Effector CD8-positive, alpha-beta T cell (primary cell): ENCODE results near the gene CHST11.

Experiments used
- DNase-seq: peaks from one replicate; lab custom pipeline; 2025; lab: John Stamatoyannopoulos, UW

CHST11 gene

DNA sequence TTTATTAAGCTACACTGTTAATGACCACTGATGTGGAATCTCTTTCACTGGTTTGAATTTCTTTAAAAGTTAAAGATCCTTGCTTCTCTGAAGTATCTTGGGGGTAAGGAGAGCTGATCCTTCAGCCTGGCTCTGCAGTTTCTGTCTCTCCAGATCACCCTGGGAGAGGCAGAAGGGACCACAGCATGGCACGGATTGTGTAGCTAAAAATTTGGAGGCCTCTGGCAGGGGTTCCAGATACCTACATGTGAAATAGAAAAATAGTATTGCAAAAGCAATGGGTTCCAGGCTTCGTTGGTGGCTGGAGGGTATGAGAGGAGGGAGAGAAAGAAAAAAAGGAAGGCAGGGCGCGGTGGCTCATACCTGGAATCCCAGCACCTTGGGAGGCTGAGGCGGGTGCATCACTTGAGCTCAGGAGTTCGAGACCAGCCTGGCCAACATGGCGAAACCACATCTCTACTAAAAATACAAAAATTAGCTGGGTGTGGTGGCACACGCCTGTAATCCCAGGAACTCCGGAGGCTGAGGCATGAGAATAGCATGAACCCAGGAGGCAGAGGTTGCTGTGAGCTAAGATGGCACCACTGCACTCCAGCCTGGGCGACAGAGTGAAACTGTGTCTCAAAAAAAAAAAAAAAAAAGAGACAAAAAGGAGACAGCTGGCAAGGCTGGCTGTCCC lies 3.4 kb downstream of the CHST11 start:
- no peak for DNase-seq

DNA sequence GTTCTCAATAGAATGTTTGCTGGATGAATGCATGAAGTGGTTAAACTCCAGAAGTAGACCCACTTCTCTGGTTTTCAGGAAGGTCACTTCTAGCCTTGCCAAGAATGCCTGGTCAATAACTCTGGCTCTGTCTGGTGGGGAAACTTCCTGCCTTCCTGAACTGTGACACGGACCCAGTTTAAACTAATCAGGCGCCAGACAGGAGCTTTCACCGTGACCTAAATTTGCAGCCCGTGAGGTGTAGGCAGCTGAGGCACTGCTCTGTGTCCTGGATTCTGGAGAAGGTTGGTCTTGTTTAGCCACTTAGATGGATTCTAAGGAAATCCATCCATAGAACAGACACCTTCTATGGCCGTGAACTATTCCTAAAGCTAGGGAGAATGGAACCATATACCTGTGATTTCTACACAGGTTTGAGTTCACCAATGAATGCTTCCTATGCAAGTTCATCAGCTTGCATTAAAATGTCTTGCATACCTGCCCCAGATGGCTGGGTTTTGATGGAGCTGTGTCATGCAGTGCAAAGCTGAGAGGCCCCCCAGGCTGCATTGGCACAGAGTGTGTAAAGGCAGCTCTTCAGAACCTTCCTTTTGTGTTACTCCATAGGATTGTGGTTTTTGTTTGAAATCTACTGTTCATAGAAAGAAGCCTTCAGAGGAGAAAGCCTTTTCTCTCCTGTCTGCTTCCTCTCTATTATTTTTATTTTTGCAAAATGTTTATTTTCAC lies 4.4 kb downstream of the CHST11 start:
- no peak for DNase-seq

DNA sequence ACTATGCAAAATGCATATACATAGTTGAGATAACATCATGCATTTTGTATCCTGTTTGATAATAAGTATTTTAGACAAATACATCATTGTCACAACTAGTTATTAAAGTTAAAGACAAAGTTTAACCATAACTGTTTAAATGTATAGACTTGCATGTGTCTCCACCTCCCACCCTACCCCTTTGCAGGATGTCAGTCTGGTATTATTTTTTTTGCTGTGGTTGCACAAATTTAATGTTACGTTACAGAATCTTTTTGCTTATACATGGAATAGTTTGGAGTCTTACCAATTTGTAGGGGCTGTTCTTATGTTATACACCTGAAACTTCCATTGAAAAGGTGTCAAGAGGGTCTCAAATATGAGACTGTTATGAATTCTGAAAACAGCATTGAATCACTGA lies 5.6 kb downstream of the CHST11 start:
- DNase-seq, result no peak

DNA sequence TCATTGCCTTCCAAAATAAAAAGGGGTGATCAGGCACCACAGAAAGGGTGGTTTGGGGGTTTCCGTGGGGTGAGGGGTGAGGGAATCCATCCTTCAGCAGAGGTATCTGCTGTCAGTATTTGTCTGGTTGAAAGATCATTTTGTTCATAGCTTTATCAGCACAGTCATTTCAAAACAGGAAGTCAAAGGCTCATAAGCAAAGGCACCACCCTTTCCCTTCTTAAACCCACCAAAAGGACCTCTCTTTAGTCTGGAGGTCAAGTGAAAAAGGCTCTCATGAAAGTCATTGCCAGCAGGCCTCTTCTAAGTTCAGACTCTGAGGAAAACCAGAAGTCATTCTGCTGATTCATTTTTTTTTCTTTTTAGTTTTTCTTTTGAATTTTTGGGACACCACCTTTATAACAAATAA lies 6.2 kb downstream of the CHST11 start:
- no peak for DNase-seq

DNA sequence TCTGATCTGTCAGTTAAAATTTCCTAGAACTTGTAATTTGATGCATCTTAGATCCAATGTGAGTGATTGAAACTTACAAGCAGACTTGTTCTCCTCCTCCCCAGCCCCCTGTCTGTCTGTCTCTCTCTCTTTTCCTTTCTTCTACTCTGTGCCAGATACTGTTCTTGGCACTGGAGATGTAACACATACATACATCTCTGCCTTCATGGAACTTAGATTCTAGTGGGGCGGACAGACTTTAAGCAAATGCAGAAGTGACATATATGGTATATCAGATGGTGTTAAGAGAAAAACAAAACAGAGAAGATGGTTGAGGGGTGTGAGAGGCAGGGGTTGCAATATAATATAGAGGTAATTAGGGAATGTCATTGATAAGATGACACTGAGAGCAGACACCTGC lies 6.6 kb downstream of the CHST11 start:
- no peak for DNase-seq

DNA sequence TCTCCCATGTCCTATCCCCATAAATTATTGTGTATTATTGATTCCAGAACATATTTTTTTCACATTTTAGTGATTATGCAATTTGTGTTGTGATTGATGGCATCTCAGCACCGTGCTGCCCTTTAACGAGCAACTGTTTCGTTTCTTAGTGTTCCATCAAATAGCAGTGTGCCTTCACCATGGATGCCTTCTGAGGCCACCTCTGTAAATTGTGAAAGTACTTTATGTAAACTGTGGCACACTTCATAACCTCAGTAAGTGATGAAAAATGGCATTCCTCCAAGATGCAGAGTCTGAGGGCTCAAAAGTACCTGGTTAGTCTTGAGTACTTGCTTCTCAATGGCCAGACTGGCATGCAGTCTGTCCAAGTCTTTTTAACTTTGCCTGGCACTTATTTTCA lies 8.2 kb downstream of the CHST11 start:
- DNase-seq, result no peak

DNA sequence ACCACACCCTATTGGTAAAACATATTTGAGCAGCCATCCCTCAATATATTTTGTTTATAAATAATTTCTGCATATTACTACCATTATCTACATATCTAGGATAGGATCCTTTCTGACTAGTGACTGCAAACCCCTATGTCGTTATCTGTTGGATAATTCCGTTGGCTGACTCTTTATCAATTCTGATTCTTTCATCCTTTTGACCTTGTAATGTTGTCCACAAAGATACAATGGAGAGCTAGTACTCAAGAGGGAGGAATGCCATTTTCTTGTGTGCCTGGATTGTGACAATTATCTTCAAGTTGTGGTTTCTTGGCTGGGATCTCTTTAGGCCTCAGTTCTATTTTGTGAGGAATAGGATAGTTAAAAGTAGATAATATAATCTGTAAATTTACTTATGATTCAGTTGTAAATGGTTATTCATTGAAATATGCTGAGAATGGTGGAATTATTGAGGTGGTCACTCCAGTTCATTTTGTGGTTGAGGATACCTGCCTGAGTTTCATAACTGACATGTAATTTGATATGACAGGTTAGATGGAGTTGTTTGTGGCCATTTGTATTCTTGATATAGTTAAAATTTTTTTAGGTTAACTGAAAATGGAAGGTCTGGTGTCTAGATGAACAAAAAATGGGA lies 10.1 kb downstream of the CHST11 start:
- DNase-seq, result no peak

DNA sequence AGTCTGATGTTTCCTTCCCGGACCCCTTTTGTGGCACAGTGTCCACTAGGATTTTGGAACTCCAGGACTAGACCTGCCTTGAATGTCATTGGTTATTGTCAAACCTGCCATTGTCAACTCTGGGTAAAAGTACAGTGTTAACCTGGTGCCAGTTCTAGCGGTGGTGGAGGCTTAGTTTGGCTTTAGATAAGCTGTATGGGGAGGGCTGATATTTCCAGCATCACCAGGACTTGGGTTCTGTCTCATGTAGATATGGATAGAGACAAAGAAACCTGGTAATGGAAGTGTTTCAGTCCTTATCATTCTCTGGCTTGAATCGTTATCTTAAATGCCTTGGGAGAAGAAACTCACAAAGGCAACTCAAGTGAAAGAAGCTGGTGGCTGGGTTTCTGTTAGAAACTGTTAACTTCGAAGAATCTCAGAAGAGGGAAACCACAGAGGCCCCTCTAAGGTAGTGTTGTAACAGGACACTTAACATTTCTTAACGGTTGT lies 10.6 kb downstream of the CHST11 start:
- no peak for DNase-seq

DNA sequence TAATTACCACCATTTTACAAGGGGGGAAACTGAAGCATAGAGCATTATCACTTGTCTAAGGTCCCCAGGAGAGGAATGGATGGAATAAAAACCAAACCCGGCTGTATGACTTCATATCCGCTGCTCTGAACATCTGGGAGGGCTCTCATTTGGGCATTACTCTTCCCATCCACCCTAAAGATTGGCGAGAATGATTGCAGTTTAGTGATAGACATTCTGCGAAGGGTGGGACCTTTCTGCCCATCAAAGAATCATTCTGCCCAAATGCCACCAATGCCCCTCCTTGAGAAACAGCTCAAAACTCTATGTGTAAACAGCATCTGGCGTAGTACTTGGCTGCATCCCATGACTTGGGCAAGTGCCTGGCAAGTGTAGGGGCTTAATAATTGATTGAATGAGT lies 11.6 kb downstream of the CHST11 start:
- DNase-seq, result no peak

DNA sequence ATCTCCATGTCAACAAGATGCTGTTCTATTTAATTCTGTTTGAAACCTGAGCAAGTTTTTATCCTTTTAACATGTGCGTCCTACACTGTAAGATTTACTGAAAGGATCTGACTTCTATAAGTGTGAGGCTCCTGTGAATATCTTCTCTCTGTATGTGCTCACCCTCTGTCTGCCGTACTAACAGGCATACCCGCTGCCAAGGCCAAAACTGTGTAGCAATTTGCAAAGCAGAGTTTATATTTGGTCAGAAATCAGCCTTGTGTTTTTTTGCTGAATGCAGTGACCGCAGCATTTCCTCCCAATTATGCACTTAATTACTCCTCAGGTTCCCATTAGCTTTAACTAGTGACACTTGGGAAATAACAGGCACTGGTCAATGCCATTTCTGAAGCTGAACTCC lies 12.3 kb downstream of the CHST11 start:
- no peak for DNase-seq

DNA sequence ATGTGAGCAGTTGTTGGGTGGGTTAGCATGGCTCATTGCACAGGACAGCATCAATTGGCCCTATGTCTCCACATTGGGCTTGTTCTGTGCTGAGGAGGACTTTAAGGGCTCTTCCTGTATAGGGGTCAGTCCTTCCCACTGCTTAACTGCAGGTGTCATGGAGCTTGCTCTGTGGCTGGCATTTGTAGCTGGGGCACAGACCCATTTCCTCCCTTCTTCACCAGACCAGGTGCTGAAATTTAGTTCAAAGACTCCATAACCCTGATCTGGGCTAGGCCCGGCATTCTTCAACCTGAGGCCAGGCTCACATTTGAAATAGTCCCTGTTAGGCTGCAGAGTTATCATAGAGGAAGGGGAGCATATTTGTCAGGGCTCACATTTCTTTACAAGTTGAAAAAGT lies 12.8 kb downstream of the CHST11 start:
- DNase-seq, result no peak

DNA sequence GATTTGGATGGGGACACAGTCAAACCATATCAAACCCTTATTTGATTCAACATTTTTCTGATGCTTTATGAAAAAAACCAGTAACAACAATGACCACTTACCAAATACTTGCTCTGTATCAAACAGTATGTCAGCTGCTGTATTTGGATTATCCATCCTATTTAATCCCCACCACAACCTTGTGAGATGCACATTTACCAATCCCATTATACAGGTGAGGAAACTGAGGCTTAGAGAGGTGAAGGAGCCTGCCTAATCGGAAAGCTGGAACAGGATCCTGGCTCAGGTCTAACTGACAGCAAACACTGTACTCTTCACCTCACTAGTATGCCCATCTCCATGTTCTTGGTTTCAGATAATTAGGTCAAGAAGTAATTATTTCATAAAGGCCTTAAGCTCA lies 13.8 kb downstream of the CHST11 start:
- no peak for DNase-seq

DNA sequence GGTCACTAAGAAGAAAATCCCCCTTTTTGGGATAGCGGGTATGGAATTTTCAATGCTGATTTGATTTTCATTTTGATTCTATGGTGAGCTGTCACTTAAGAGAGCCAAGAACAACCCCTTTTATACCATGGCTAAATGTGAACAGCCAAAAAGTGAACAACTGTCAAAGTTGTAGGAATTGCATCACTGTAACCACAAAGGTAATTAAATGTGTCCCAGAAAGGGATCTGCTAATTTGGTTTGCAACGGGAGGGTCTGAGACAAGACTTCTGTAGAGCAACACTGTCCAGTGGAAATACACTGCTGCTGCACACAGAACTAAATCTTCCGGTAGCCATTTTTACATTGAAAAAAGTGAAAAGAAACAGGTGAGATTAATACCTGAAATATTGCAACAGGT lies 14.6 kb downstream of the CHST11 start:
- no peak for DNase-seq

DNA sequence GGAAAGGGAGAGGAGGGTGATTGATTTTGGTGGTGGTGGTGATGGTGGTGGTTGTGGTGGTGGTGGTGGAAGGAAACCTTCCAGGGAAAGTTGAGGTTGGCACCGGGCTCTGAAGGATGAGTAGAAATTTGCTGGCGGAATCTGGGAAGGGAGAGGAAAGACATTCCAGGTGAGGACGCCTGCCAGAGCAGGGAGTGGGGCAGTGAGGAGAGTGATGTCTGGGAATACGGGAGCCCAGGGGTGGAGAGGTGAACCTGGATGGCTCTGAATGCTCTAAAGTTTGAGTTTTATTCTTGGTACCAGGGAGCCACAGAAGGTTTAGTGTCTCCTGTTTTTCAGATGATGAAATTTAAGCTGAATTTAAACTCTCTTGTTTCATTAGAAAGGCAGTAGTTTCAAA lies 16.0 kb downstream of the CHST11 start:
- DNase-seq, result no peak

DNA sequence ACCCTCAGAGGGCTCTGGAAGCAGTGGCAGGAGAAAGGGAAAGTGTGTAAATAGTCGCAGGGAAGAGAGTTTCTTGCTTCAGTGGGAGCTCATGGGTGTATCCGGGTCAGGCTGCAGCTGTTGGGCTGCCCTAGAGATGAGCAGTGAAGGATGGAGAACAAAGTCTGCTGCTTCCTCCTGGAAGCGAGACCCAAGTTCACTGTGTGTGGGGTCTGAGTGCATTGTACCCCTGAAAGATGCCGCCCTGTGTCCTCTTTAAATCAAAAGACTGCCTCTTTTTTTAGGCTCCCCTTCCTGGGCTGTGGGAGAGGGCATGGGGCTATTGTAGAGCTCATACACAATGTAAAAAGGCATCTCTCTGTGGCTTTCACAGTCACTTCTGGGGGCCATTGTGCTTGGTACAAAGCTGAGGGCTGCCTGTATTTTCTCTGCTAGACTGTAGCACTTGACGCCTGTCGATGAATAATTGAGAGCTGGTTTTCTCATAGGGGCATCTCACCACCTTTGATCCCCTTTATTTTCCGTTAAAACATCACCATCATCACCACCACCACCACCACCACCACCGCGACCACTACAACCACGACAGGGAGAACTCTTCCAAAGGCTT lies 16.7 kb downstream of the CHST11 start:
- no peak for DNase-seq

DNA sequence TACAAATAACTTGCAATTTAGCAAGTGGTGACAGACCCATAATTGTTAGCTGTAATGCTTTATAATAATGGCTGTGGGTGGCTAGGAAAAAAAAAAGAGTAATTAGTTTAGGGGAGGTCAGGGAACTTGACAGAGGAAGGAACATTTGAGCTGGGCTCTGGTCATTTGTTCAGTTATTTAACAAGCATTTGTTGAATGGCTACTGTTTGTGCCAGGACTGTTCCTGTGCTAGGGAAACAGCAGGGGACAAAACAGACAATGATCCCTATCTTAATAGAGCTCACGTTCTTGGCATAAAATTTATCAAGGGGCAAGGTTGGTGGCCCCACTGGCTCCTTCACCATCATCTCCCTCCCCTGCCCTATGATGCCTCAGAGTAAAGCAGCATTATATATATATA lies 18.5 kb downstream of the CHST11 start:
- DNase-seq, result no peak

DNA sequence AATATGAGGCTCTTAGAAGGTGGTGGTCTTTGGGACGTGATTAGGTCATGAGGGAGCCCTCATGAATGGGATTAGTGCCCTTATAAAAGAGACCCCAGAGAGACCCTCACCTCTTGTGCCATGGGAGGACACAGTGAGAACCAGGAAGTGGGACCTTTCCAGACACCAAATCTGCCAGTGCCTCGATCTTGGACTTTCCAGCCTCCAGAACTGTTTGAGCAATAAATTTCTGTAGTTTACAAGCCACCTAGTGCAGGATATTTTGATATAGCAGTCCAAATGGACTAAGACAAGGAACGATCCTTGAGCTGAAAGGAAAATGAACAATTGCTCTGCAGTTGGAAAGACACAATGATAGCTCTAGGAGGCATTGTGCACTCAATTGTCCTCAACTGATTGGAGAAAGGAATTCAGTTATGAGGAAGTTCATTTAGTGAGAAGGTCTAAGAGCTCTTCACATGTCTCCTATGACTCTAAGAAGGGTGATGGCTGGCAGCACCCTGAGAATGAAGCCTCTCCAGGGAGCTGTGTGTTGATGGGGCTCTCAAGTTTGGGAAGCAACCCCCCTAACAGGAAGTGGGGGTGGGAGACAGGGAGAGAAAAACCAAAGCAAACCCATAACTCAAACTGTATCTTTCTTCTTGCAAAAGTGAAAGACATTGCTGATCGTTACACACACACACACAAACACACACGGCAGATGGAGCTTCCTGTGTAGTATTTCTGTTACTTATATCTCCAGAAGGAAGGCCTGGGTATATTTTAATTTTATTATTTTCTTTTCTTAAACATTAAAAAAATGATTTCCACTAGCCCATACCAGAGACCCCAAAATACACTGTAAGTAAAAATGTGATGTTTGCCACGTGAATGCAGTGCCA lies 21.0 kb downstream of the CHST11 start:
- no peak for DNase-seq

DNA sequence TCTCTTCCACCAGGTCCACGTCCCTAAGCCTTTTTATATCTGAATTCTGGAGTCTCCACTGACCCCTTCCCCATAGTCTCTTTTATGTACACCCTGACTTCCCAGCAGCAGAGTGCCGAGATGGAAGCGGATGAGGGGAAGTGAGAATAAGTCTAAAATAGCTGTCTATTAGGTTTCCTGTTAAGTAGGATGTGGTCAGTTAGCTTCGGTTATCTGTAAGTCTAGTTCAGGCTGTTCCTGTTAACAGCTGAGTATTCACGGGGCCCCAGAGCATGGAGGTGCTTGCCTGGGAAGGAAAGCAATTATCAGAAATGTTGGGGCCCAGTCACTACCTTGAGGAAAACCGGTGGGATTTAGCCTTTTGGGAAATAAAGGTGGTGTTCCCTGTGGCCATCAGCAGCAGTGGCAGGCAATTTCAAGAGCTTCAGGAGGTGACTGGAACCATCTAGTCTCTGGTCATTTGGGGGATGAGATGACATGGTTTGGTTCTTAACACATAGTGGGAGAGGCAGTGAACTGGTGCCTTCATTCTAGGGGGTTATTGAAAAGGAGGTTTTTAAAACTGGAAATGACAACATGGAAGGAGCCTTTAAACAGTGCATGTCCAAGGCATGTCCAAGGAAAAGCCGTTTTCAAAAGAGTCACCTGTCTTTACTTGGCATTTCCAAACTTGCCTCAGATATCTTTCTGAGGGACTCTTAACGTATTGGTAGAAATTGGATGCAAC lies 21.8 kb downstream of the CHST11 start:
- DNase-seq, result no peak

DNA sequence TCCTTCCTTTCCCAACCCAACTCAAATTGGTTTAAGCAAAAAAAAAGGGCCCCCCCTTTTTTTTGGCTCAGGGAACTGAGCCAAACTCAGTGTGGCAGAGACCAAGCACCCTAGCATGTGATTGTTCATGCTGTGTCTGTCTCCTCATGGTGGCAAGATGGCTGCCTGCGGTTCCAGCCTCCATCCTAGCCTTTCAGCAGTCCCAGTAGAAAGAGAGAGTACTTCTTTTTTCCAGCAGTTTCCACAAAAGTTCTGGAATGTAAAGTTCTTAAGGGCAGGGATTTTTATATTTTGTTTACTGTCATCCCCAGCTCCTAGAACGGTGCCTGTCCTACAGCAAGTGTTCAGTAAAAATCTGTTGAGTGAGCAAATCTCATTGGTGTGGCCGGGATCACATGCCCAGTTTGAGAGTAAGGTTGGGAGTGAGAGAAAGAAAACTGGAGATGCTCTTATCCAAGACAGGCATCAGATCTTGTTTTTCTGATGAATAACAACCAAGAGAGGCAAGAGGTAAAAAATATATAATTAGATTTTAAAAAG lies 22.4 kb downstream of the CHST11 start:
- no peak for DNase-seq

DNA sequence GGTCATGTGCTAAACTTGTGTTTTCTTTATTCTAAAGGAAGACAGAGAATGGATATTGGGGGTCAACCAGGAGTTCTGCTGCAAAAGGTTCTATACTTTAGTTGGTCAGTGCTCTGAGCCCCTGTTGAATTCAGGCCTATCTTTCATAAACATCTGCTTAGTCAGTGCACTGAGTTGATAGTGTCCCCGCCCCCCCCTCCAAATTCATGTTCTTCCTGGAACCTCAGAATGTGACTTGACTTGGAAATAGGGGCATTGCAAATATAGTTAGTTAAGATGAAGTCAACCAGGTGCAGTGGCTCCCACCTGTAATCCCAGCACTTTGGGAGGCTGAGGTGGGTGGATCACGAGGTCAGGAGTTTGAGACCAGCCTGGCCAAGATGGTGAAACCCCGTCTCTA lies 23.3 kb downstream of the CHST11 start:
- DNase-seq, result no peak
